Measurements from ENCODE around the gene CDC45.

- TF ChIP-seq CTCF (conservative IDR thresholded peaks at IDR 0.05; ENCODE audit: low read length) = no peak
- no peak for TF ChIP-seq EZH2phosphoT487 (IDR thresholded peaks at IDR 0.05; ENCODE audit: borderline replicate concordance, low read depth, low read length)
These were observed 30.8 kb upstream of the CDC45 start for GRCh38 chr22:19448739-19449421.
